Adipocyte (in vitro differentiated cells): ENCODE results near the gene OR4A15.

ENCODE experiments used
- DNase-seq: peaks from one replicate; pipeline ENCODE4 v3.0.0-alpha.2; 2015; ENCODE audit warnings: low read depth
- H3K27me3 ChIP-seq: replicated peaks from 2 replicates; pipeline ENCODE4 v1.7.0; 2013; ENCODE audit warnings: mild to moderate bottlenecking, low read length, moderate library complexity; ENCODE audit not compliant: control insufficient read depth, insufficient read depth
- H3K36me3 ChIP-seq: 2 replicates; pipeline ENCODE4 v1.7.0; 2013; ENCODE audit warnings: low read length, mild to moderate bottlenecking, moderate library complexity; ENCODE audit not compliant: control insufficient read depth, insufficient read depth, severe bottlenecking
- H3K4me1 ChIP-seq: 2 replicates; pipeline ENCODE4 v1.7.0; 2013; ENCODE audit warnings: mild to moderate bottlenecking, low read length, moderate library complexity; ENCODE audit not compliant: control insufficient read depth, insufficient read depth
- H3K4me3 ChIP-seq: 2 replicates; pipeline ENCODE4 v1.7.0; 2013; ENCODE audit warnings: mild to moderate bottlenecking, low read length, moderate library complexity
- H3K9ac ChIP-seq: 2 replicates; pipeline ENCODE4 v1.7.0; 2013; ENCODE audit warnings: mild to moderate bottlenecking, low read length, moderate library complexity
- H3K9me3 ChIP-seq: 2 replicates; pipeline ENCODE4 v1.7.0; 2013; ENCODE audit warnings: mild to moderate bottlenecking, low read length, moderate library complexity; ENCODE audit not compliant: control insufficient read depth

Gene OR4A15

DNA sequence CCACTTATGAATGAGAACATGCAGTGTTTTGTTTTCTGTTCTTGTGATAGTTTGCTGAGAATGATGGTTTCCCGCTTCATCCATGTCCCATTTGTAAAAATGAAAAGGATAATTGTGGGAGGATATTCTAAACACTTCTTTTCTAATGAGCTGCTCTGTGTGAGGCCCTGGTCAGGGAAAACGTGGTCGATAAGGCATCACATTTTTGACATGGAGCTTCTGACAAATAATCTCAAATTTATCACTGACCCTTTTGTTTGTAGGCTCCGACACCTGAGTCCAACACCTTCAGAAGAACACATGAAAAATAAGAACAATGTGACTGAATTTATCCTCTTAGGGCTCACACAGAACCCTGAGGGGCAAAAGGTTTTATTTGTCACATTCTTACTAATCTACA lies at the start of gene OR4A15:
Gene OR4A15, plus strand, starts transcription at position 301 of the 400 bp plus-strand sequence. Its CDS starts 0 bp downstream, at position 301.
- no peak within 1 kb of the TSS for H3K4me3 ChIP-seq
- no peaks in the 10 kb centered on the region for H3K4me1 ChIP-seq
- DNase-seq = no peak
- peaks cover under 1% of the 10 kb centered on the region for H3K9me3 ChIP-seq
- no peak within 1 kb of the TSS for H3K9ac ChIP-seq
- H3K36me3 ChIP-seq = no peaks in the 10 kb centered on the region
- H3K27me3 ChIP-seq = no peaks in the 10 kb centered on the region

DNA sequence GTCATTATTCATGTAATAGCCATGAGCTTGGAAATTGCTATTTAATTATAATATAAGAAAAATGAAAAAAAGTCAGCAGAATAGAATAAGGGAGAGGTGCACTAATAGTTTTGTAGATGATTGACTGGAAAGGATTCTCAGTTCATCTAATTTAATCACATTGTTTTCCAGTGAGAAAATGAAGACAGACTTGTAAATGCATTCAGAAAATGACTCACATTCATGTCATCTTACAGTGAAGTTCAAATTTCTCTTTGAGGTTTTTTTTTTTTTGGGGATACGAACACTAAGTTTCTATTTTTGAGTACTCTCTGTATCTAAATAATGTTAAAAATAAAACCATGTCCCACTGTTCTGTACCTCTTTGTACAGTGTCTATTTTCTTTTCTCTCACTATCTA lies 43.3 kb upstream of the OR4A15 start:
- Histone ChIP-seq H3K4me3 (no peak overlapping the region), H3K9ac (no peak overlapping the region), H3K36me3 (no peaks in the 10 kb centered on the region), H3K27me3 (no peaks in the 10 kb centered on the region), H3K9me3 (no peaks in the 10 kb centered on the region), H3K4me1 (no peaks in the 10 kb centered on the region)
- DNase-seq = no peak

DNA sequence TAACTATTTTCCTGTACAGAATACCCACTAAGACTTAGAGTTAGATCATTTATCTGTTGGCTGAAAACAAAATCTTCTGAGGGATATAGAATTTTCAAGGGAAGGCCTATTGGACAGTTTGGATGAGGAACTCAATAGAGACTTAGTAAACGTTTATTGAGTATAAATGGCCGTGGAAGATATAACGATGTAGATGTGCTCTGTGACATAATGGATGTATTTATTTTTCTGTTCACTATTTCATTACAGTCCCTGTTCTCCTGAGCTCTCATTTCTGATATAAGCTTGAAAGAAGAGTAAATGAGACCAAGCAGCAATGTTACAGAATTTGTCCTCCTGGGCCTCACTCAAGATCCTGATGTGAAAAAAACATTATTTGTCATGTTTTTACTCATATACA lies 24.9 kb upstream of the OR4A15 start, which contains the start of gene OR4A16:
Gene OR4A16, plus strand, starts transcription at position 301 of the 400 bp plus-strand sequence. Its CDS starts 0 bp downstream, at position 301.
- Histone ChIP-seq H3K9ac (no peak within 1 kb of the TSS), H3K27me3 (no peaks in the 10 kb centered on the region), H3K4me3 (no peak within 1 kb of the TSS), H3K36me3 (no peaks in the 10 kb centered on the region), H3K4me1 (no peaks in the 10 kb centered on the region), H3K9me3 (no peaks in the 10 kb centered on the region)
- no peak for DNase-seq

DNA sequence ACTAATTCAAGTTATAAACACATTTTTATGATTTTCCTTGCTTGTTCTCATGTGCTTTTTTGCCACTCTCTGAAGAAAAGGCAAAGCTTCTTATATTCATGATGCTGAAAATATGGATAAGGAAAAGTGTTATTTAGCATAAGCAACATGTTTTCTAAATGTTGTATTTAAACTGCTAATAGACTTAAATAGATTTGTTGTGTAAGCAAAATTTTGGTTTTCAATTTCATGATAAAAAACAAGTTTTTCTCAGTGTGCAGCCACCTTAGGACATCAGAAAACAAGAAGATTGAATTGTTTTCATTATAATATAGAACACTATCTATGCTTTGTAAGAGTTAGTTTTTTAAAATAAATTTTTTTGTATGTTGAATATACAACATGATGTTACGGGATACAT lies 22.5 kb upstream of the OR4A15 start:
- no peaks in the 10 kb centered on the region for H3K4me1 ChIP-seq
- no peak overlapping the region for H3K4me3 ChIP-seq
- no peak for DNase-seq
- no peak overlapping the region for H3K9ac ChIP-seq
- H3K36me3 ChIP-seq = no peaks in the 10 kb centered on the region
- H3K9me3 ChIP-seq = no peaks in the 10 kb centered on the region
- H3K27me3 ChIP-seq = no peaks in the 10 kb centered on the region

DNA sequence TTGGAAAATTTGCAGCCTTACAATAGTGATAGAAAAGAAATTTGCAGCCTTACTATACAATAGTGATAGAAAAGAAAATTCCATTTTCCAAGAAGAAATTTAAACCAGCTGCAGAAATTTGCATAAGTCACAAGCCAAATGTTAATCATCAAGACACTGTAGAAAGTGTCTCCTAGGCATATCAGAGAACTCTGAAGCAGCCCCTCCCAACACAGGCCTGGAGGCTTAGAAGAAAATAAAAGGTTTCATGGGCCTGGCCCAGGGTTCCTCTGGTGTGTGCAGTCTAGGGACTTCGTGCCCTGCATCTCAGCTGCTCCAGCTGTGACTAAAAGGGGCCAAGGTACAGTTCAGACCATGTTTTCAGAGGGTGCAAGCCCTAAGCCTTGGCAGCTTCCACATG lies 18.7 kb upstream of the OR4A15 start:
- H3K27me3 ChIP-seq = no peaks in the 10 kb centered on the region
- no peak overlapping the region for H3K4me3 ChIP-seq
- no peaks in the 10 kb centered on the region for H3K36me3 ChIP-seq
- no peaks in the 10 kb centered on the region for H3K9me3 ChIP-seq
- no peak for DNase-seq
- H3K9ac ChIP-seq = no peak overlapping the region
- H3K4me1 ChIP-seq = no peaks in the 10 kb centered on the region

DNA sequence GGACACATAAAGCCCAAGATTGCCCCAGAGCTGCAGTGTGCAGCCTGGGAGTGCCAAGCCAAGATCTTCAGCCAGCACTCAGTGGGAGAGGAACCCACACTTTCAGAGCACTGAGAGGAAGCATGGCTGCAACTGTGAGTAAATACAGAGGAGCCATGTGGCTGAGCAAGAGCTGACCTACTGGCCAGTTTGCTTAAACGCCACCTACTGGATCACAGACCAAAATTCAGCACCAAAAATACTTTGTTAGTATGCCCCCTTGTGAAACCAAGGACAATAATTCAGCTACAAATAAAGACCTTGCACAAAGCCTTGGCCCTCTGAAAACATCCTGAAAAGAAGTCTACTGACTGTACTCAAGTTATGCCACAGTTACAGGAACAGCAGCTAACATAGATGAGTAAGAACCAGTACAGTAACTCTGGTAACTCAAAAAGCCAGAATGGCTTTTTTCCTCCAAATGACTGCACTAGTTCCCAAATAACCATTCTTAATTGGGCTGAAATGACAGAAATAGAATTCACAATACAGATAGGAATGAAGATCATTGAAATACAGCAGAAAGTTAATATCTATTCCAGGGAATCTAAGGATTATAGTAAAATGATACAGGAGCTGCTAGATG lies 10.1 kb upstream of the OR4A15 start:
- H3K9me3 ChIP-seq = peaks cover 6% of the 10 kb centered on the region
- no peaks in the 10 kb centered on the region for H3K4me1 ChIP-seq
- no peaks in the 10 kb centered on the region for H3K36me3 ChIP-seq
- H3K9ac ChIP-seq = no peak overlapping the region
- no peaks in the 10 kb centered on the region for H3K27me3 ChIP-seq
- H3K4me3 ChIP-seq = no peak overlapping the region
- DNase-seq = no peak

DNA sequence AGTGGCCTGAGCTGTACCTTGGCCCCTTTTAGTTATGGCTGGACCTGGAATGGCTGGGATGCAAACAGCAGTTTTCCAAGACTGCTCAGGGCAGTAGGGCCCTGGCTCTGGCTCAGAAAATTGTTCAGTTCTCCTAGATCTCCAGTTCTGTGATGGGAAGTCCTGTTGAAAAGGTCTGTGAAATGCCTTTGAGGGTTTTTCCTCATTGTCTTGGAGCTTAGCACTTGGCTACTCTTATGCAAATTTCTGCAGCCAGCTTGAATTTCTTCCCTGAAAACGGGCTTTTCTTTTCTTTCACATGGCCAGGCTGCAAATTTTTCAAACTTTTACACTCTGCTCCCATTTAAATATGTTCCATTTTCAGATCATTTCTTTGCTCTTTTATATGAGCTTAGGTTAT lies 33.2 kb downstream of the OR4A15 start:
- Histone ChIP-seq H3K36me3 (no peaks in the 10 kb centered on the region), H3K9me3 (no peaks in the 10 kb centered on the region), H3K4me3 (no peak overlapping the region), H3K4me1 (no peaks in the 10 kb centered on the region), H3K9ac (no peak overlapping the region), H3K27me3 (no peaks in the 10 kb centered on the region)
- no peak for DNase-seq
